Measurements from ENCODE around the gene RWDD4. TPM values are rescaled to one million over a fixed set of nuclear protein-coding genes. Genes with fewer than 3 reads are reported as not detected.

RWDD4 gene
- total RNA-seq, 1 donor from 2014 or later, result 38.6 TPM

DNA sequence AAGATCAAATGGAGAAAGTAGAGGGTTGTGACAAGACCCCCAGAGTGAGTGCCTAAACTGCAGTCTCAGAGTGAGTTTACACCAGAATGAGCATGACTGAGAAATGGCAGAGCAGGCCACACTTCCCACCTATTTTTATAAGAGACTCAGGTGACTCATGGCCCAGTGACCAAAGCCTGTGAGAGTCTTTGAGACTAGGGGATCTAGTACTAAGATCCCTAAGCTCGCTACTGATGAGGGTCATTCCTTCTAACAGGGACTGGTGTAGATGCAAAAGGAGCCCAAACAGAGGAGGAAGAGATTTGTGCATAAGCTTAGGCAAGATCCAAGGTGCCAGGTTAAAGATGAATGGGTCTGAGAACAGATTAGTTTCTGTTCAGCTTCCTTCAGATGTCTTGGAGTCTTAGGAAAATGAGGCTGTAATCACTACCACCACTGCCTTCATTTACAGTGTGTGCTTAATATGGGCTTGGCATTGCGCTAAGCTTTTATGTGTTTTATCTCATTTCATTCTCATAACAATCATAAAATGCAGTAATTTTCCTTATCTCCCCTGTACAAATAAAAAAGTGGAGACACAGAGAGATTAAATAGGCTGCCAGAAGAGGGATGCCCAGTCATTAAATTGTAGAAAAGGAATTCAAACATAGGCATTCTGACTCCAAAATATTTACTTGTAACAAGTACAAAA is 62.8 kb downstream of the RWDD4 start:
- intact Hi-C loops (cut with DNase I), result no loop called here
- no peak for TF ChIP-seq CTCF (IDR thresholded peaks at IDR 0.05)
- H3K27ac ChIP-seq, result no peak overlapping the region

DNA sequence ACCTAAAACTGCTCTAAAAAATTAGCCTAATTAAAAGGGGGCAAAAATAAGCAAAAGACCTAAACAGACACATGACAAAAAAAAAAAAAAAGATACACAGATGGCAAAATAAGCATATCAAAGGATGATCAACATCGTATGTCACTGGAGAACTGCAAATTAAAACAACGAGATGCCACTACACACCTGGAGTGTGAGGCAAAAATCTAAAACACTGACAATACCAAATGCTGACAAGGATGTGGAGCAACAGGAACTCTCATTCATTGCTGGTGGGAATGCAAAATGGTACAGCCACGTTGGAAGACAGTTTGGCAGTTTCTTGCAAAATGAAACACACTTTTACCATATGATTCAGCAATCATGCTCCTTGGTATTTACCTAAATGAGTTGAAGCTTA is 64.2 kb downstream of the RWDD4 start:
- intact Hi-C loops (cut with DNase I), result no loop called here
- H3K4me1 ChIP-seq, result no peaks in the 10 kb centered on the region
- H3K27me3 ChIP-seq, result no peaks in the 10 kb centered on the region
- TF ChIP-seq CTCF (IDR thresholded peaks at IDR 0.05), result no peak
- no peak overlapping the region for H3K4me3 ChIP-seq
- DNase-seq (ENCODE audit: low spot score in 2 of 2), result no peak
- H3K36me3 ChIP-seq, result no peaks in the 10 kb centered on the region
- H3K27ac ChIP-seq, result no peak overlapping the region
- H3K9me3 ChIP-seq, result no peaks in the 10 kb centered on the region

More for the DNA sequence above, 62.8 kb downstream of the RWDD4 start:
- no peaks in the 10 kb centered on the region for H3K4me1 ChIP-seq
- H3K36me3 ChIP-seq, result no peaks in the 10 kb centered on the region
- no peak for DNase-seq (ENCODE audit: low spot score in 2 of 2)
- H3K9me3 ChIP-seq, result no peaks in the 10 kb centered on the region
- no peaks in the 10 kb centered on the region for H3K27me3 ChIP-seq
- no peak overlapping the region for H3K4me3 ChIP-seq

DNA sequence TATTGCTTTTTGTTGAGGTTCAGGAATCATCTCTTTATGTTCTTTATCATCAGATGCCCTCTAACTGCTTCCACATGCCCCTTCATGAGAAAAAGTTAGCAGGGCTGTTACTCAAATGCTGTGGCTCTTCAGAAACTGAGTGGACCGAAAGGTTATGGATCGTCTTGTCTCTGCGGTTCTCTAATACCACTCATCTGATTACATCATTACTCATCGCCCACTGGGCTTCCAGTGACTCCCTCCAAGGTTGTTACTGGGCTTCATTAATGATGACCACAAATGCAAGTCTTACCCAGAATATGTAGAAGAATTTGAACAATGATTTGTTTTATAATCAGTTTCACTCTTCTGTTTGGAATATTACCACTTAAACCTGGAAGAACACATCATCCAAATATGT is 67.7 kb downstream of the RWDD4 start:
- no peak for TF ChIP-seq CTCF (IDR thresholded peaks at IDR 0.05)
- DNase-seq (ENCODE audit: low spot score in 2 of 2), result no peak

More for the DNA sequence above, 67.7 kb downstream of the RWDD4 start:
- Histone ChIP-seq H3K4me1 (no peaks in the 10 kb centered on the region), H3K27me3 (no peaks in the 10 kb centered on the region), H3K27ac (no peak overlapping the region), H3K4me3 (no peak overlapping the region), H3K36me3 (no peaks in the 10 kb centered on the region), H3K9me3 (no peaks in the 10 kb centered on the region)
- intact Hi-C loops (cut with DNase I), result no loop called here

Other genes starting within 250 kb of the RWDD4 start
- gene CDKN2AIP, start 214.5 kb downstream of the RWDD4 start, total RNA-seq, result 34.5 TPM
- 6.9 TPM for gene ING2, start 154.1 kb downstream of the RWDD4 start, total RNA-seq
- gene TRAPPC11, start 108 bp upstream of the RWDD4 start, total RNA-seq, result 124 TPM
- 41.7 TPM for gene STOX2, start 246.1 kb upstream of the RWDD4 start, total RNA-seq